IPS-20b (cell line): ENCODE results near the gene PTPDC1.

Experiments
- H3K27ac ChIP-seq: one replicate; pipeline ENCODE4 v1.5.1; 2013; ENCODE audit warnings: low read length
- H3K27me3 ChIP-seq: 2 replicates; pipeline ENCODE4 v1.6.1; 2013; ENCODE audit warnings: mild to moderate bottlenecking, low read length, inconsistent platforms; ENCODE audit not compliant: insufficient read depth
- H3K36me3 ChIP-seq: 2 replicates; pipeline ENCODE4 v1.6.1; 2013; ENCODE audit warnings: low read depth, mild to moderate bottlenecking, inconsistent platforms, low read length, moderate library complexity; ENCODE audit not compliant: insufficient read depth
- H3K4me1 ChIP-seq: 2 replicates; pipeline ENCODE4 v1.6.1; 2013; ENCODE audit warnings: mild to moderate bottlenecking, control low read depth, inconsistent platforms, low read length, moderate library complexity; ENCODE audit not compliant: insufficient read depth
- H3K4me3 ChIP-seq: 2 replicates; pipeline ENCODE4 v1.5.1; 2013; ENCODE audit warnings: mild to moderate bottlenecking, low read length, inconsistent platforms
- H3K9ac ChIP-seq: 2 replicates; pipeline ENCODE4 v1.6.1; 2013; ENCODE audit warnings: low read depth, mild to moderate bottlenecking, inconsistent platforms, low read length, moderate library complexity
- H3K9me3 ChIP-seq: 2 replicates; pipeline ENCODE4 v1.6.1; 2013; ENCODE audit warnings: mild to moderate bottlenecking, low read depth, low read length, inconsistent platforms; ENCODE audit not compliant: insufficient read depth

The PTPDC1 gene

DNA sequence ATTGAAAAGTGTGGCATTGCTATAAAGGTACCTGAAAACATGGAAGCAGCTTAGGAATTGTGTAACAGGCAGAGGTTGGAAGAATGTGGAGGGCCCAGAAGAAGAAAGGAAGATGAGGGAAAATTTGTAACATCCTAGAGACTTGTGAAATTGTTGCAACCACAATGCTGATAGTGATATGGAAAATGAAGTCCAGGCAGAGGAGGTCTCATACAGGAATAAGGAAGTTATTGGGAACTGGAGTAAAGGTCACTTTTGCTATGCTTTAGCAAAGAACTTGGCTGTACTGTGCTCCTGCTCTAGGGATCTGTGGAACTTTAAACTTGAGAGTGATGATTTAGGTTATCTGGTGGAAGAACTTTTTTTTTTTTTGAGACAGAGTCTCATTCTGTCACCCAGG is 43.5 kb downstream of the PTPDC1 start:
- Histone ChIP-seq H3K36me3 (no peaks in the 10 kb centered on the region), H3K27me3 (no peaks in the 10 kb centered on the region), H3K4me1 (no peaks in the 10 kb centered on the region), H3K4me3 (no peak overlapping the region), H3K9ac (no peak overlapping the region), H3K27ac (no peak overlapping the region), H3K9me3 (peaks cover 37% of the 10 kb centered on the region)

DNA sequence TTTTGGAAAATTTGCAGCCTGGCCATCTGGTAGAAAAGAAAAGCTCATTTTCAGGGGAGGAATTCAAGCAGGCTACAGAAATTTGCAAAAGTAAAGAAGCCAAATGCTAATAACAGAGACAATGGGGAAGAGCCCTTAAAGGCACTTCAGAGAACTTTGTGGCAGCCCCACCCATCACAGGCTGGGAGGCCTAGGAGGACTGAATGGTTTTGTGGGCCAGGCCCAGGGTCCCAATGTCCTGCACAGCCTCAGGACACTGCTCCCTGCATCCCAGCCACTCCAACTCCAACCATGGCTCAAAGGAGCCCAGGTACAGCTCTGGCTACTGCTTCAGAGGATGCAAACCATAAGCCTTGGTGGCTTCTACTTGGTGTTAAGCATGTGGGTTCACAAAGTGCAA is 44.3 kb downstream of the PTPDC1 start:
- peaks cover 37% of the 10 kb centered on the region for H3K9me3 ChIP-seq
- no peak overlapping the region for H3K27ac ChIP-seq
- H3K9ac ChIP-seq, result no peak overlapping the region
- H3K4me1 ChIP-seq, result no peaks in the 10 kb centered on the region
- no peak overlapping the region for H3K4me3 ChIP-seq
- no peaks in the 10 kb centered on the region for H3K36me3 ChIP-seq
- no peaks in the 10 kb centered on the region for H3K27me3 ChIP-seq

DNA sequence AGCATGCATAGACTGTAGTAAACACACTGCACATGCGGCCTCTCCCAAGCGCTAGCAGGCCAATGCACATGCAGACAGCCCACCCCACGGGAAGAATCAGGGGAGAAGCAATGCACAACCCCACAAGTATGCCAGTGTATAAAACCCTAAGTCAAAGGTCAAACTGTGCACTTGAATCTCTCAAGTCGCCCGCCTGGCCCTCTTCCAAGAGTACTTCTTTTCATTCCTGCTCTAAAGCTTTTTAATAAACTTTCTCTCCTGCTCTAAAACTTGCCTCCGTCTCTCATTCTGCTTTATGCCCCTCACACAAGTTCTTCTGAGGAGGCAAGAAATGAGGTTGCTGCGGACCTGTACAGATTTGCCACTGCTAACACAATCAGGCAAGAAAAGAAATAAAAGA is 50.4 kb downstream of the PTPDC1 start:
- Histone ChIP-seq H3K27me3 (no peaks in the 10 kb centered on the region), H3K9me3 (peaks cover 3% of the 10 kb centered on the region), H3K4me3 (no peak overlapping the region), H3K36me3 (no peaks in the 10 kb centered on the region), H3K4me1 (no peaks in the 10 kb centered on the region), H3K27ac (no peak overlapping the region), H3K9ac (no peak overlapping the region)

DNA sequence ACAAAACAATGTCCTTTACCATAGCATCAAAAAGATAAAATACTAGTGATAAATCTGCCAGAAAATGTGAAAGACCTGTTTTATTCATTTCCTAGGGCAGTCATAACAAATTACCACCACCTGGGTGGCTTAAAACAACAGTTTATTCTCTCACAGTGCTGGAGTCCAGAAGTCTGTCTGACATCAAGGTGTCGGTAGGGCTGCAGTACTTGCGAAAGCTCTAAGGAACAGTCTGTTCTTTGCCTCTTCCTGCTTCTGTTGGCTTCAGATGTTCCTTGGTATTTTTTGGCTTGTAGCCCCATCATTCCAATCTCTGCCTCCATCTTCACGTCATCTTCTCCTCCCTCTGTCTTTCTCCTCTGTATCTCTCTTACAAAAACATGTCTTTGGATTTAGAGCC is 51.0 kb downstream of the PTPDC1 start:
- no peak overlapping the region for H3K9ac ChIP-seq
- H3K9me3 ChIP-seq, result no peaks in the 10 kb centered on the region
- no peak overlapping the region for H3K4me3 ChIP-seq
- peaks cover 2% of the 10 kb centered on the region; the same call in 1 of the 2 replicates for H3K4me1 ChIP-seq
- no peak overlapping the region for H3K27ac ChIP-seq
- no peaks in the 10 kb centered on the region for H3K36me3 ChIP-seq
- no peaks in the 10 kb centered on the region for H3K27me3 ChIP-seq

DNA sequence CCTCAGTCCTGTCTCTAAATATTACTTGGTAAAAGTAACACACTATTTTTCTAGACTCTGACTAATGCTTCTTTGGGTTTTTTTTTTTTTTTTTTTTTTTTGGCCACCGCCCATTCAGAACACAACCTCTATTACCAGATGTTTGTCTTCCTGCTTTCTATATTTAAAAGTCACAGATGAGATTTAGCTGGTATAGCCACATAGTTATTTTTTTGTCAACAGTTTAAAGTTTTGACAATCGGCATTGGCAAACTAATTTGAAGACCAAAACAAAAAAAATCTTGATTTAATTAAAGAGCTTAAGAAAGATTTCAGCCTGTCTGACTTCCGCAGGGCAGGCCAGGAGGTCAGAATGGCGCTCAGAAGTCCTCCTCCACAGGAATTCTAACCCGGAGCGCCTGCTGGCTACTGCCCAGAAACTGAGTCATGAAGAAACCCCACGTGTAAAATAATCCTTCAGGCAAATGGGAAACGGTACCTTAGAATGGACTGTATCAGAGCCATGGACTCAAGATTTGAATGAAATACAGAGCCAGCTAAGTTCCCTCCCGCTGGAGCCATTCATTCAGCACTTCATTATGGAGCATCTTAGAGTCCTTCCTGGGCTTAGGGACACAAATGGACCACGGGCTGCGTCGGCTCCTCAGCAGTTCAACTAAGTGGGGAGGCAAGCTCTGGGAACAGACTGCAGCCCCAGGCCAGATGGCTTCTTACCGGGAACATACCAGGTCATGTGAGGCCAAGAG is 55.6 kb downstream of the PTPDC1 start:
- Histone ChIP-seq H3K4me3 (no peak overlapping the region), H3K36me3 (no peaks in the 10 kb centered on the region), H3K4me1 (peaks cover 2% of the 10 kb centered on the region; the same call in 1 of the 2 replicates), H3K27me3 (no peaks in the 10 kb centered on the region), H3K9ac (no peak overlapping the region), H3K27ac (no peak overlapping the region), H3K9me3 (no peaks in the 10 kb centered on the region)

DNA sequence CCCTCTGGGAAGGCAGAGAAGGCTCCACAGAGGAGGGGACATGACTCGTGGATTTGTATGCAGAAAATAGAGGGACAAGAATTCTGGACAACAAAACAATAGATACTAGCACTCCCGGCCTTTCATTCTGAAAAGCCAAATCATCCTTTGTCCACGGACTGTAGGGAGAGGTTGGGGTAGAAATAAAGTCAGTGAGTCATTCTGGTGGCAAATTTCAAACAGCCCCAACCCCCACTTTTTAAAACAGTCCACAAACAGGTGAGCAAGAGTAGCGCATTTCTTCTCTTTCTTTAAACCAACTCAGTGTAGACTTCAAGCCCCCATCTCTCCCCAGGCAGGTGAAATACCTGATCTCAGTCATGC is 56.1 kb downstream of the PTPDC1 start:
- Histone ChIP-seq H3K4me3 (no peak overlapping the region), H3K9me3 (no peaks in the 10 kb centered on the region), H3K27me3 (no peaks in the 10 kb centered on the region), H3K9ac (no peak overlapping the region), H3K27ac (no peak overlapping the region), H3K4me1 (peaks cover 2% of the 10 kb centered on the region; the same call in 1 of the 2 replicates), H3K36me3 (no peaks in the 10 kb centered on the region)

DNA sequence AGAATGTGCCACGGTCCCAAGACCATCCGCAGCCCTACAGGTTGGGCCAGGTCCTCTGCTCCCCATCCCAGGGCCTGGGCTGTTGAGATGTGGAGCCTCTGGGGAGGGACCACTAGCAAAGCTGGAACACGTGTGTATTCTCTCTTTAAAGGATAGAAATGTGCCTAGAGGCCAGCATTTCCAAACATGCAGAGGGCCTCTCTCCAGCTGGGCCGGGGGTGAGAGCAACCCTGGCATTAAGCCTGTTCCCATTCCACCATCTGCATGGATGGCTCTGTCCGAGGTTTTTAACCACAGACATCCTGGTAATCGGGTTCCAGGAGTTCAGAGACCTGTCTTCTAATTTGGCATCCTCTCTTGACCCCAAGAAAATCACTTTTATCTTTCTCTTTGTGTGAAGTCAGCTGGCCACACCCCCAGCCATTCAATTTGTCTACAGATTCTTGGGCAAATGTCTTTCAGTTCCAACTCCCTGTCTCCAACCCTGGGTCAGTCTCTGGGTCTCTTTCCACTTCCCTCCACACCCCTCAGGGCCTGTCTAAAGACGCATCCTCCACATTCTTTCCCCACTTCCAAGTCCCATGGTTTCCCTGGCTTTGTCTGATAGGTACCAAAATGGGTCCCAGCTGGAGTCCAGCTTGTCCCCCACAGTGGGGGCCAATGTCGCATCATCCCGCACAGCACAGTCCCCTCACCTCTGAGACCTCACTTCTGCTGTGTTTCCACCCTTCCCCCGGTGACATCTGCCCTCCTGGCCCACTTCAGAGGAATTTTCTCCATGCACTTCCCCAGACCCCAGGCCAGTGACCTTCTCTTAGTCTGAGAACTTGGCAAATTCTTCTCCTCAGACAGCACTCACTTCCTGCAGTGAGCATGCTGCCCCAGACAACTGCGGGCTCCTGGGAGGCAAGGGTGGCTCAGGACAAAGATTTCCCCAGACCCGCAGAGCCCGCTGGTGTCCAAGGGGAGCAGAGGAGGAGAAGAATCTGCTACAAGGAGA is 56.8 kb downstream of the PTPDC1 start:
- Histone ChIP-seq H3K9me3 (no peaks in the 10 kb centered on the region), H3K4me1 (peaks cover 2% of the 10 kb centered on the region; the same call in 1 of the 2 replicates), H3K27ac (no peak overlapping the region), H3K27me3 (no peaks in the 10 kb centered on the region), H3K36me3 (no peaks in the 10 kb centered on the region), H3K9ac (no peak overlapping the region), H3K4me3 (no peak overlapping the region)

DNA sequence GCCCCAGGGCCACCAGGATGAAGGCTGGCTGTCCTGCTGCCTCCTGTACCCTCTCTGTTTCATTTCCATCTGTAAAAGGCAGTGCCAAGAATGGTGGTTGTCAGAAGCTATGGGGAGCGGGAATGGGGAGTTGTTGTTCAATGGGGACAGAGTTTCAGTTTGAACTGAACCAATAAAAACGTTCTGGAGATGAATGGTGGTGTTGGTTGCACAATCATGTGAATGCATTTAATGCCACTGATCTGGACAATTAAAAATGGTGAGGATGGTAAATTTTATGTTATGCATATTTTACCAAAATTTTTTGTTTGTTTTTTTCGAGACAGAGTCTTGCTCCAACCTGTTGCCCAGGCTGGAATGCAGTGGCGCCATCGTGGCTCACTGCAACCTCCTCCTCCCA is 58.1 kb downstream of the PTPDC1 start:
- Histone ChIP-seq H3K4me3 (no peak overlapping the region), H3K9ac (no peak overlapping the region), H3K9me3 (no peaks in the 10 kb centered on the region), H3K36me3 (no peaks in the 10 kb centered on the region), H3K4me1 (peaks cover 2% of the 10 kb centered on the region; the same call in 1 of the 2 replicates), H3K27ac (no peak overlapping the region), H3K27me3 (no peaks in the 10 kb centered on the region)

DNA sequence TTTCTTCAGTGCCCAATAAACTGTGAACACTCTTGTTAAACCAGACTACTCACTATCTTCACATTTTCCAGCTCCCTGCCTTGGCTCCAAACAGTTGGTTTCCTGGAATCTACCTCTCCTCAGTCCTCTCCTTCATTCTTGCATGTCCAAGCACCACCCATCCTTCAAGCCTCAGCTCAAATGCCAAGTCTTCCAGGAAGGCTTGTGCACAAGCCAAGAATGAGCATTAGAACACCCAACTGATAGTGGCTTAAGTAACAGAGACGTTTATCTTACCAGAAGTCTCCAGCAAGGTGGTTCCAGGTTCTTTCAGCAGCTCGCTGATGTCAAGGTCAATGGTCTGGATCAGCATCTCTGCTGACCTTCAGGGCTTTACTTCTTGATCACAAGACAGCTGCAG is 60.1 kb downstream of the PTPDC1 start:
- H3K36me3 ChIP-seq, result no peaks in the 10 kb centered on the region
- H3K4me3 ChIP-seq, result no peak overlapping the region
- H3K27me3 ChIP-seq, result no peaks in the 10 kb centered on the region
- no peak overlapping the region for H3K9ac ChIP-seq
- H3K9me3 ChIP-seq, result no peaks in the 10 kb centered on the region
- H3K27ac ChIP-seq, result no peak overlapping the region
- peaks cover 9% of the 10 kb centered on the region for H3K4me1 ChIP-seq

DNA sequence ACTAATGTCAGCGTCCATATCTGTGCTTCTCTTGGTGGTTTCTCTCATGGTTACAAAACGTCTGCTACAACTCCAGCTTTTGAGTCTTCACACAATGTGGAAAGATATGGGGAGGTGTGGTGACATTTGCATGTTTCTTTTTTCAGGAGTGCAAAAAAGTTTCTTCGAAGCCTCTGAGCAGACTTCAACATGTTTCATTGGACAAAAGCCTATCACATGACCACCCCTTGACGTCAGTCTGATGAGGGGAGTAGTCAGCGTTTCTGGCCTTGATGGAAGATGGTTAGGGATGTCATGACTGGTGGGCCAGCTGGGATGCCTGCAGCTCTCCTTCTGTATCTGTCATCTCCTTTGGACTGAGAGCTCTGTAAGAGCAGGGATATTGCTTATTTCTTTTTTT is 61.4 kb downstream of the PTPDC1 start:
- H3K4me3 ChIP-seq, result no peak overlapping the region
- H3K4me1 ChIP-seq, result peaks cover 17% of the 10 kb centered on the region
- H3K9me3 ChIP-seq, result no peaks in the 10 kb centered on the region
- H3K9ac ChIP-seq, result no peak overlapping the region
- H3K27ac ChIP-seq, result no peak overlapping the region
- H3K27me3 ChIP-seq, result no peaks in the 10 kb centered on the region
- H3K36me3 ChIP-seq, result no peaks in the 10 kb centered on the region

DNA sequence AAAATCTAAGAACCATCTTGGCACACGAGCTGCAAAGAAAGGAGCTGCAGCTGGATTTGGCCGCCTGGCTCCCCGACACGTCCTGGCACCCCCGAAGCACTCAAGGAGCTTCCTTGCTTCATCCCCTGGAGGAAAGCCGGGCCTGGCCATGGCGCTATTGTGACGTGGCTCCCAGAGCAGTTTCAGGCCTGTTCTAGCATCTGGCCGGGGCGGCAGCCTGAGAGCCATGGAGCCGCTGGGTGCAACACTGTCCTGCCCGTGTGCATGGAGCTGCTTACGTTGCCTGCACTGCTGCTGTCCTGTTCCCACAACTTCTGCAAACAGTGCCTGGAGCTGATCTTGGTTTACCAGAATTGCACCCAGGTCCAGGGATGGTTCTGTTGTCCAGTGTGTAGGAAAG is 63.5 kb downstream of the PTPDC1 start:
- Histone ChIP-seq H3K4me1 (peaks cover 23% of the 10 kb centered on the region), H3K36me3 (no peaks in the 10 kb centered on the region), H3K9me3 (no peaks in the 10 kb centered on the region), H3K27ac (no peak overlapping the region), H3K27me3 (no peaks in the 10 kb centered on the region), H3K9ac (no peak overlapping the region), H3K4me3 (no peak overlapping the region)

DNA sequence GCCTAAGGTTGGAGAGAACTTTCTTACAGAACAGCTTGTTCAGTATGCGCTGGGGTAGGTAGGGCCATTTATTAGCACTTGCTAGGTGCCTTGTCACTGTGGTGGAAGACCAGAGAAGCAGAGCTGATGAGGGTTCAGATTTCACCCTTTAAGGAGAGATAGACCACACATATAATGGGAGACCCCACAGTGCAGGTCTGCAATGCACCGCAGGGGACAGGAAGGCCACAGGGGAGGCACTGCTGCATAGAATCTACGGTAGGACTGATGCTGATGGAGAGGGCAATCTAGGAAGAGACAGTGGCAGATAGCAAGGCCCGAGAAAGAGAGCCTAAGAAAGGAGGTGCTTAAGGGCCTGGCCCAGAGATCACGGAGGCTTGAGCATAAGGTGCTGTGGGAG is 64.2 kb downstream of the PTPDC1 start:
- no peak overlapping the region for H3K27ac ChIP-seq
- H3K9ac ChIP-seq, result no peak overlapping the region
- H3K27me3 ChIP-seq, result no peaks in the 10 kb centered on the region
- no peak overlapping the region for H3K4me3 ChIP-seq
- no peaks in the 10 kb centered on the region for H3K9me3 ChIP-seq
- no peaks in the 10 kb centered on the region for H3K36me3 ChIP-seq
- peaks cover 23% of the 10 kb centered on the region for H3K4me1 ChIP-seq
